Upper lobe of left lung (tissue), 6 donors: ENCODE measurements around the gene IL12A. TPM values are rescaled to one million over a fixed set of nuclear protein-coding genes. Genes with fewer than 3 reads are reported as not detected.
A peak's percentile ranks its signal among the peaks of the same experiment; 100 is the strongest.

ENCODE experiments used
- ATAC-seq, 2 donors: fragments of 200-7000 bp; cut with Tn5 transposase; one replicate each; pipeline ENCODE4 v1.9.1; 2022; ENCODE audit warnings: mild to moderate bottlenecking in 2 of 2, moderate library complexity in 2 of 2; ENCODE audit not compliant: low FRiP score in 2 of 2
- DNase-seq, 2 donors: peaks; one replicate each; pipeline ENCODE4 v3.0.0-alpha.2; 2019 to 2020
- H3K27ac ChIP-seq, 4 donors: fragments of 200-600 bp; sonication (generic); one replicate each; pipeline ENCODE4 v1.5.1; 2016 to 2019
- H3K27me3 ChIP-seq, 4 donors: fragments of 200-600 bp; sonication (generic); one replicate each; pipeline ENCODE4 v1.5.1; 2017 to 2019
- H3K36me3 ChIP-seq, 4 donors: fragments of 200-600 bp; sonication (generic); one replicate each; pipeline ENCODE4 v1.5.1; 2016 to 2019
- H3K4me1 ChIP-seq, 4 donors: fragments of 200-600 bp; sonication (generic); one replicate each; pipeline ENCODE4 v1.5.1; 2018 to 2019
- H3K4me3 ChIP-seq, 4 donors: fragments of 200-600 bp; sonication (generic); one replicate each; pipeline ENCODE4 v1.5.1; 2017 to 2019; ENCODE audit warnings: mild to moderate bottlenecking in 2 of 4, moderate library complexity in 1 of 4
- H3K9me3 ChIP-seq, 4 donors: fragments of 200-600 bp; sonication (generic); one replicate each; pipeline ENCODE4 v1.5.1; 2018 to 2019
- EP300 ChIP-seq, 4 donors: sonication (generic); formaldehyde crosslinking; IDR thresholded peaks; one replicate each; pipeline ENCODE4 v1.5.1; 2017; ENCODE audit warnings: antibody characterized with exemption in 4 of 4, control low read depth in 2 of 4
- POLR2A ChIP-seq, 4 donors: fragments of 450-650 bp; IDR thresholded peaks; one replicate each; pipeline ENCODE4 v1.5.1; 2016 to 2017; ENCODE audit warnings: antibody characterized with exemption in 4 of 4, mild to moderate bottlenecking in 2 of 4
- POLR2AphosphoS5 ChIP-seq, 2 donors: sonication (generic); formaldehyde crosslinking; IDR thresholded peaks; one replicate each; pipeline ENCODE4 v1.5.1; 2017; ENCODE audit warnings: antibody characterized with exemption in 2 of 2
- WGBS, 2 donors: methylation state at CpG; one replicate each; pipeline ENCODE4 v1.1.5; 2017 to 2018; 5-methylcytosine and 5-hydroxymethylcytosine counted together
- total RNA-seq, 6 donors: library from RNA; depleted of rRNA in 4 of 6; stranded (reverse); fragments of >200 nt in 4 of 6; gene quantifications; one replicate each; pipeline versions ENCODE4 v1.1.0 to v1.2.1, GENCODE V29; 2016 to 2021
- TF ChIP-seq, protein P1 (sequence below), 6 experiments: fragments of 450-650 bp in 4 of 6; fragments of 200-600 bp in 2 of 6; sonication (generic) in 2 of 6; IDR thresholded peaks; one replicate each; pipeline ENCODE4 v1.5.1; 2016 to 2019; ENCODE audit warnings: antibody characterized with exemption in 6 of 6
- donor health status: DM: no; HTN: no; CAD: no; lungs with moderate emphysema.
- donor health status: DM: no; HTN: yes; CAD: no; lungs with severe emphysema.

IL12A gene
- total RNA-seq, 6 donors from 2014 or later: 0.52 to 7.3 (median 1.2) TPM; not detected in 1

DNA sequence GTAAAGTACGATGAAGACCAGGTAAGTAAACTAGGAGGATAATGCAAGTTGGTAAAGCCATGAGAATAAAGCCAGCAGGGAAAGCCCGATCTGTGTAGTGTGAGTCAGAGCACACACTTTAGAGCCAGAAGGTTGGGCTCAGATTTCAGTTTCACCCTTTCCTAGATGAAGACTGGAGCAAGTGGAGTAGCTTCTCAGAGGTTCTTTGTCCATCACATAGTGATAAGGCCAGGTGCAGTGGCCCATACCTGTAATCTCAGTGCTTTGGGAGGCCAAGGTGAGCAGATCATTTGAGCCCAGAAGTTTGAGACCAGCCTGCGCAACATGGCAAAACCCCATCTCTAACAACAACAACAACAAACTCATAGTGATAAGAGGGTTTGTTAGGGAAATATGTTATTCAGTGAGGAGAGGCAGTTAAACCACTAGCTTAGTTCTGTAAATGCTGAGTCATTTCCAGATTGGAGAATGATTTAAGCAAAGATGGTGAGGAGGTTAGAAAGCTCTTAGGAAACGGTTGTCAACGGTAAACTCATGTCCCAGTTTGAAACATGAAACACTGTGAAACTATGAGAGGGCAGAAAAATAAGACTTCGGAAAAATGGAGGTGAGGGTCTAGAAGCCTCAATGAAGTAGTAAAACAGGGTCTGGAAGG is 39.0 kb downstream of the IL12A start:
- peak in 1 of 2 donors; percentile 16 for ATAC-seq
- WGBS, 2 donors: 40 to 58% methylated on average over 6 of the region's 6 CpGs
- no peaks in the 10 kb centered on the region for H3K9me3 ChIP-seq

GRCh38 chr3:160035757-160036156 is 47.1 kb downstream of the IL12A start:
- DNase-seq (no peak), ATAC-seq (no peak)
- no peaks in the 10 kb centered on the region for H3K36me3 ChIP-seq
- peaks cover 5 to 7% (median 6%) of the 10 kb centered on the region in 4 donors for H3K4me1 ChIP-seq
- 88 to 93% methylated on average over 1 of the region's 1 CpG for WGBS, 2 donors
- H3K4me3 ChIP-seq: no peak overlapping the region
- peaks cover 0 to 6% (median 3%) of the 10 kb centered on the region in 4 donors for H3K27me3 ChIP-seq
- no peak for TF ChIP-seq POLR2AphosphoS5 (IDR thresholded peaks at IDR 0.05)
- no peak for TF ChIP-seq EP300 (IDR thresholded peaks at IDR 0.05)
- TF ChIP-seq, protein P1, sequence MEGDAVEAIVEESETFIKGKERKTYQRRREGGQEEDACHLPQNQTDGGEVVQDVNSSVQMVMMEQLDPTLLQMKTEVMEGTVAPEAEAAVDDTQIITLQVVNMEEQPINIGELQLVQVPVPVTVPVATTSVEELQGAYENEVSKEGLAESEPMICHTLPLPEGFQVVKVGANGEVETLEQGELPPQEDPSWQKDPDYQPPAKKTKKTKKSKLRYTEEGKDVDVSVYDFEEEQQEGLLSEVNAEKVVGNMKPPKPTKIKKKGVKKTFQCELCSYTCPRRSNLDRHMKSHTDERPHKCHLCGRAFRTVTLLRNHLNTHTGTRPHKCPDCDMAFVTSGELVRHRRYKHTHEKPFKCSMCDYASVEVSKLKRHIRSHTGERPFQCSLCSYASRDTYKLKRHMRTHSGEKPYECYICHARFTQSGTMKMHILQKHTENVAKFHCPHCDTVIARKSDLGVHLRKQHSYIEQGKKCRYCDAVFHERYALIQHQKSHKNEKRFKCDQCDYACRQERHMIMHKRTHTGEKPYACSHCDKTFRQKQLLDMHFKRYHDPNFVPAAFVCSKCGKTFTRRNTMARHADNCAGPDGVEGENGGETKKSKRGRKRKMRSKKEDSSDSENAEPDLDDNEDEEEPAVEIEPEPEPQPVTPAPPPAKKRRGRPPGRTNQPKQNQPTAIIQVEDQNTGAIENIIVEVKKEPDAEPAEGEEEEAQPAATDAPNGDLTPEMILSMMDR (IDR thresholded peaks at IDR 0.05): no peak
- TF ChIP-seq POLR2A (IDR thresholded peaks at IDR 0.05): no peak
- H3K9me3 ChIP-seq: no peaks in the 10 kb centered on the region
- H3K27ac ChIP-seq: no peak overlapping the region

More for the DNA sequence above, 39.0 kb downstream of the IL12A start:
- Histone ChIP-seq H3K4me1 (no peaks in the 10 kb centered on the region), H3K27me3 (no peaks in the 10 kb centered on the region), H3K4me3 (no peak overlapping the region), H3K27ac (no peak overlapping the region), H3K36me3 (no peaks in the 10 kb centered on the region)
- TF ChIP-seq, protein P1 (IDR thresholded peaks at IDR 0.05): no peak
- TF ChIP-seq POLR2A (IDR thresholded peaks at IDR 0.05) (no peak), POLR2AphosphoS5 (IDR thresholded peaks at IDR 0.05) (no peak), EP300 (IDR thresholded peaks at IDR 0.05) (no peak)
- DNase-seq: no peak

DNA sequence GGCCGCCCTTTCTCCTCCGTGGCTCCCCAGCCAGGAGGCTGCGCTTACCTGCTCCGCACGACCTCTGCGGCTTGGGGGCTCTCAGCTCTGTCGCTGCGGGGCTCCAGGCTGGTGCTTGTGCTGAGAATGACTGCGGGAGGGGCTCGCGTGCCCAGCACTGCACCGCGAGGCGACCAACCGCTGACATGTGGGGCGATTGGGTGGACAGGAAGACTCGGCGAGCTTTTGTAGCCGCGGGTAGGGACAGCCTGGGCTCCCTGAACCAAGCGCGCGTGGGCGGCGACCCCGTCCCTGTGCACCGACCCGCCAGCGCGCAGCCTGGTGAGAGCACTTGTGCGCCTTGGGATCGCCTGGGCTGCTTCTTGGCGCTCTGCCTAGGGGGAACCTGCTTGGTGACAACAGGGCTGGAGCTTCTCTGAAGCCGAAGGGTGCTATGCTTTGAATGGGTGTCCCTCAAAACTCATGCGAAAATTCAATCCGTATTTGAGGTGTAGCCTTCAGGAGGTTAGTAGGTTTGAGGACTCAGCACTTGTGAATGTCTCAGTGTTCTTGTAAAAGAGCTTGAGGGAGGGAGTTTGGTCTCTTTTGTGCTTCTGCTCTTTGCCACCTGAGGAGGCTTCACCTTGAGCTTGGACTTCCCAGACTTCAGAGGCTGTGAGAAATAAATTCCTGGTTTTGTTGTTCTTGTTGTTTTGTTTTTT is 50.4 kb downstream of the IL12A start:
- ATAC-seq: peak; percentile 52 to 60
- 11 to 12% methylated on average over 5 to 11 of the region's 36 CpGs for WGBS, 2 donors
- Histone ChIP-seq H3K27me3 (peaks cover 0 to 6% (median 3%) of the 10 kb centered on the region in 4 donors), H3K27ac (no peak overlapping the region), H3K36me3 (no peaks in the 10 kb centered on the region), H3K9me3 (peaks cover 0 to 8% (median 6%) of the 10 kb centered on the region in 4 donors), H3K4me1 (peaks cover 5 to 7% (median 6%) of the 10 kb centered on the region in 4 donors), H3K4me3 (peak overlapping the region in 3 of 4 donors; percentile 27 to 46 (median 38))
- TF ChIP-seq POLR2A (IDR thresholded peaks at IDR 0.05) (no peak), POLR2AphosphoS5 (IDR thresholded peaks at IDR 0.05) (no peak), EP300 (IDR thresholded peaks at IDR 0.05) (no peak)
- TF ChIP-seq, protein P1 (IDR thresholded peaks at IDR 0.05): no peak
- peak; percentile 65 to 85 for DNase-seq

- 70 to 83% methylated on average over 2 to 3 of the region's 3 CpGs for WGBS, 2 donors
These were observed 51.5 kb downstream of the IL12A start for GRCh38 chr3:160040181-160040580.

More at GRCh38 chr3:160040181-160040580, 51.5 kb downstream of the IL12A start:
- Histone ChIP-seq H3K27me3 (peaks cover 0 to 6% (median 3%) of the 10 kb centered on the region in 4 donors), H3K4me3 (no peak overlapping the region), H3K4me1 (peaks cover 5 to 7% (median 6%) of the 10 kb centered on the region in 4 donors), H3K27ac (no peak overlapping the region), H3K36me3 (no peaks in the 10 kb centered on the region), H3K9me3 (peaks cover 0 to 8% (median 6%) of the 10 kb centered on the region in 4 donors)
- TF ChIP-seq POLR2AphosphoS5 (IDR thresholded peaks at IDR 0.05) (no peak), POLR2A (IDR thresholded peaks at IDR 0.05) (no peak), EP300 (IDR thresholded peaks at IDR 0.05) (no peak)
- TF ChIP-seq, protein P1 (IDR thresholded peaks at IDR 0.05): no peak
- no peak for DNase-seq
- ATAC-seq: no peak
